ENCODE results near the gene PFKL.

The PFKL gene

GRCh38 chr21:44263221-44263760 is 36.6 kb upstream of the PFKL start:
- H3K36me3 ChIP-seq (ENCODE audit: insufficient read depth, low read length): no peaks in the 10 kb centered on the region
- H3K4me3 ChIP-seq (ENCODE audit: low read depth in 1 of 2, low read length in 2 of 2): no peak overlapping the region
- H3K27me3 ChIP-seq (ENCODE audit: control insufficient read depth in 1 of 2, insufficient read depth in 2 of 2, low read length in 2 of 2): no peaks in the 10 kb centered on the region
- H3K9ac ChIP-seq (ENCODE audit: low read length): no peak overlapping the region
- H3K9me3 ChIP-seq (ENCODE audit: low read length): no peaks in the 10 kb centered on the region
- H3K27ac ChIP-seq (ENCODE audit: low read depth, low read length): no peak overlapping the region
- H3K4me1 ChIP-seq (ENCODE audit: insufficient read depth, low read length): no peaks in the 10 kb centered on the region

GRCh38 chr21:44263768-44264167 is 36.1 kb upstream of the PFKL start:
- Histone ChIP-seq H3K9ac (ENCODE audit: low read length) (no peak overlapping the region), H3K36me3 (ENCODE audit: insufficient read depth, low read length) (no peaks in the 10 kb centered on the region), H3K9me3 (ENCODE audit: low read length) (no peaks in the 10 kb centered on the region), H3K4me3 (ENCODE audit: low read depth in 1 of 2, low read length in 2 of 2) (no peak overlapping the region), H3K4me1 (ENCODE audit: insufficient read depth, low read length) (no peaks in the 10 kb centered on the region), H3K27ac (ENCODE audit: low read depth, low read length) (no peak overlapping the region), H3K27me3 (ENCODE audit: control insufficient read depth in 1 of 2, insufficient read depth in 2 of 2, low read length in 2 of 2) (no peaks in the 10 kb centered on the region)

GRCh38 chr21:44265734-44266270 is 34.1 kb upstream of the PFKL start:
- Histone ChIP-seq H3K36me3 (ENCODE audit: insufficient read depth, low read length) (no peaks in the 10 kb centered on the region), H3K4me1 (ENCODE audit: insufficient read depth, low read length) (no peaks in the 10 kb centered on the region), H3K4me3 (ENCODE audit: low read depth in 1 of 2, low read length in 2 of 2) (no peak overlapping the region), H3K27me3 (ENCODE audit: control insufficient read depth in 1 of 2, insufficient read depth in 2 of 2, low read length in 2 of 2) (no peaks in the 10 kb centered on the region), H3K27ac (ENCODE audit: low read depth, low read length) (no peak overlapping the region), H3K9me3 (ENCODE audit: low read length) (no peaks in the 10 kb centered on the region), H3K9ac (ENCODE audit: low read length) (no peak overlapping the region)

- no peaks in the 10 kb centered on the region for H3K36me3 ChIP-seq (ENCODE audit: insufficient read depth, low read length)
- no peaks in the 10 kb centered on the region for H3K9me3 ChIP-seq (ENCODE audit: low read length)
- no peaks in the 10 kb centered on the region for H3K27me3 ChIP-seq (ENCODE audit: control insufficient read depth in 1 of 2, insufficient read depth in 2 of 2, low read length in 2 of 2)
- no peaks in the 10 kb centered on the region for H3K4me1 ChIP-seq (ENCODE audit: insufficient read depth, low read length)
- H3K9ac ChIP-seq (ENCODE audit: low read length): no peak overlapping the region
- no peak overlapping the region for H3K27ac ChIP-seq (ENCODE audit: low read depth, low read length)
- no peak overlapping the region for H3K4me3 ChIP-seq (ENCODE audit: low read depth in 1 of 2, low read length in 2 of 2)
These were observed 32.2 kb upstream of the PFKL start for GRCh38 chr21:44267655-44268142.

- no peaks in the 10 kb centered on the region for H3K27me3 ChIP-seq (ENCODE audit: control insufficient read depth in 1 of 2, insufficient read depth in 2 of 2, low read length in 2 of 2)
- H3K4me3 ChIP-seq (ENCODE audit: low read depth in 1 of 2, low read length in 2 of 2): no peak overlapping the region
- no peak overlapping the region for H3K9ac ChIP-seq (ENCODE audit: low read length)
- H3K36me3 ChIP-seq (ENCODE audit: insufficient read depth, low read length): no peaks in the 10 kb centered on the region
- H3K27ac ChIP-seq (ENCODE audit: low read depth, low read length): no peak overlapping the region
- H3K9me3 ChIP-seq (ENCODE audit: low read length): no peaks in the 10 kb centered on the region
- no peaks in the 10 kb centered on the region for H3K4me1 ChIP-seq (ENCODE audit: insufficient read depth, low read length)
These were observed 30.8 kb upstream of the PFKL start for GRCh38 chr21:44269090-44269489.

- no peak overlapping the region for H3K9ac ChIP-seq (ENCODE audit: low read length)
- H3K27me3 ChIP-seq (ENCODE audit: control insufficient read depth in 1 of 2, insufficient read depth in 2 of 2, low read length in 2 of 2): no peaks in the 10 kb centered on the region
- H3K4me1 ChIP-seq (ENCODE audit: insufficient read depth, low read length): no peaks in the 10 kb centered on the region
- H3K36me3 ChIP-seq (ENCODE audit: insufficient read depth, low read length): no peaks in the 10 kb centered on the region
- H3K4me3 ChIP-seq (ENCODE audit: low read depth in 1 of 2, low read length in 2 of 2): no peak overlapping the region
- no peak overlapping the region for H3K27ac ChIP-seq (ENCODE audit: low read depth, low read length)
- H3K9me3 ChIP-seq (ENCODE audit: low read length): no peaks in the 10 kb centered on the region
These were observed 28.1 kb upstream of the PFKL start for GRCh38 chr21:44271558-44272283.

- Histone ChIP-seq H3K27me3 (ENCODE audit: control insufficient read depth in 1 of 2, insufficient read depth in 2 of 2, low read length in 2 of 2) (no peaks in the 10 kb centered on the region), H3K36me3 (ENCODE audit: insufficient read depth, low read length) (no peaks in the 10 kb centered on the region), H3K27ac (ENCODE audit: low read depth, low read length) (no peak overlapping the region)
These were observed 27.5 kb upstream of the PFKL start for GRCh38 chr21:44272284-44272858.

GRCh38 chr21:44273046-44273445 is 26.8 kb upstream of the PFKL start:
- no peaks in the 10 kb centered on the region for H3K9me3 ChIP-seq (ENCODE audit: low read length)
- H3K27me3 ChIP-seq (ENCODE audit: control insufficient read depth in 1 of 2, insufficient read depth in 2 of 2, low read length in 2 of 2): no peaks in the 10 kb centered on the region
- H3K9ac ChIP-seq (ENCODE audit: low read length): no peak overlapping the region
- no peak overlapping the region for H3K4me3 ChIP-seq (ENCODE audit: low read depth in 1 of 2, low read length in 2 of 2)
- H3K4me1 ChIP-seq (ENCODE audit: insufficient read depth, low read length): no peaks in the 10 kb centered on the region
- H3K36me3 ChIP-seq (ENCODE audit: insufficient read depth, low read length): no peaks in the 10 kb centered on the region
- H3K27ac ChIP-seq (ENCODE audit: low read depth, low read length): no peak overlapping the region

More at GRCh38 chr21:44272284-44272858, 27.5 kb upstream of the PFKL start:
- Histone ChIP-seq H3K9me3 (ENCODE audit: low read length) (no peaks in the 10 kb centered on the region), H3K4me3 (ENCODE audit: low read depth in 1 of 2, low read length in 2 of 2) (no peak overlapping the region), H3K9ac (ENCODE audit: low read length) (no peak overlapping the region), H3K4me1 (ENCODE audit: insufficient read depth, low read length) (no peaks in the 10 kb centered on the region)

GRCh38 chr21:44275041-44275440 is 24.8 kb upstream of the PFKL start:
- no peak overlapping the region for H3K27ac ChIP-seq (ENCODE audit: low read depth, low read length)
- H3K4me3 ChIP-seq (ENCODE audit: low read depth in 1 of 2, low read length in 2 of 2): no peak overlapping the region
- H3K9me3 ChIP-seq (ENCODE audit: low read length): no peaks in the 10 kb centered on the region
- no peaks in the 10 kb centered on the region for H3K4me1 ChIP-seq (ENCODE audit: insufficient read depth, low read length)
- H3K27me3 ChIP-seq (ENCODE audit: control insufficient read depth in 1 of 2, insufficient read depth in 2 of 2, low read length in 2 of 2): no peaks in the 10 kb centered on the region
- no peak overlapping the region for H3K9ac ChIP-seq (ENCODE audit: low read length)
- H3K36me3 ChIP-seq (ENCODE audit: insufficient read depth, low read length): no peaks in the 10 kb centered on the region

- Histone ChIP-seq H3K27me3 (ENCODE audit: control insufficient read depth in 1 of 2, insufficient read depth in 2 of 2, low read length in 2 of 2) (peaks cover 0 to 2% of the 10 kb centered on the region in 2 donors), H3K4me1 (ENCODE audit: insufficient read depth, low read length) (no peaks in the 10 kb centered on the region), H3K27ac (ENCODE audit: low read depth, low read length) (no peak overlapping the region), H3K9me3 (ENCODE audit: low read length) (no peaks in the 10 kb centered on the region), H3K36me3 (ENCODE audit: insufficient read depth, low read length) (no peaks in the 10 kb centered on the region), H3K4me3 (ENCODE audit: low read depth in 1 of 2, low read length in 2 of 2) (no peak overlapping the region), H3K9ac (ENCODE audit: low read length) (no peak overlapping the region)
These were observed 20.2 kb upstream of the PFKL start for GRCh38 chr21:44279354-44280260.

- Histone ChIP-seq H3K4me3 (ENCODE audit: low read depth in 1 of 2, low read length in 2 of 2) (no peak overlapping the region), H3K9ac (ENCODE audit: low read length) (no peak overlapping the region), H3K27me3 (ENCODE audit: control insufficient read depth in 1 of 2, insufficient read depth in 2 of 2, low read length in 2 of 2) (peaks cover 4 to 23% of the 10 kb centered on the region in 2 donors), H3K4me1 (ENCODE audit: insufficient read depth, low read length) (no peaks in the 10 kb centered on the region), H3K27ac (ENCODE audit: low read depth, low read length) (no peak overlapping the region), H3K9me3 (ENCODE audit: low read length) (no peaks in the 10 kb centered on the region), H3K36me3 (ENCODE audit: insufficient read depth, low read length) (no peaks in the 10 kb centered on the region)
These were observed 18.1 kb upstream of the PFKL start for GRCh38 chr21:44281801-44282200.

All from muscle layer of colon (tissue), 2 donors.